Measurements from ENCODE around the gene MEGF11.

MEGF11 gene

GRCh38 chr15:66039117-66039871, 214.3 kb downstream of the MEGF11 start:
- peaks cover 68% of the 10 kb centered on the region for H3K27me3 Mint-ChIP-seq
- CTCF ChIA-PET, result no interaction called here

GRCh38 chr15:66038387-66039116, 215.0 kb downstream of the MEGF11 start:
- no peaks in the 10 kb centered on the region for H3K36me3 Mint-ChIP-seq
- peaks cover 68% of the 10 kb centered on the region for H3K27me3 Mint-ChIP-seq
- no peak overlapping the region for H3K27ac Mint-ChIP-seq
- no peak for DNase-seq
- H3K4me3 Mint-ChIP-seq, result no peak overlapping the region
- CTCF ChIA-PET, result no interaction called here
- no peaks in the 10 kb centered on the region for H3K4me1 Mint-ChIP-seq
- no peaks in the 10 kb centered on the region for H3K9me3 Mint-ChIP-seq

More at GRCh38 chr15:66039117-66039871, 214.3 kb downstream of the MEGF11 start:
- no peak for DNase-seq
- H3K4me1 Mint-ChIP-seq, result no peaks in the 10 kb centered on the region
- no peaks in the 10 kb centered on the region for H3K36me3 Mint-ChIP-seq
- no peak overlapping the region for H3K4me3 Mint-ChIP-seq
- H3K9me3 Mint-ChIP-seq, result no peaks in the 10 kb centered on the region
- H3K27ac Mint-ChIP-seq, result no peak overlapping the region

- Mint-ChIP-seq H3K27me3 (peaks cover 52% of the 10 kb centered on the region), H3K4me3 (no peak overlapping the region), H3K9me3 (no peaks in the 10 kb centered on the region), H3K27ac (no peak overlapping the region), H3K4me1 (no peaks in the 10 kb centered on the region), H3K36me3 (no peaks in the 10 kb centered on the region)
- CTCF ChIA-PET, result no interaction called here
- DNase-seq, result no peak
Measured at GRCh38 chr15:66036859-66037258, 216.7 kb downstream of the MEGF11 start.

GRCh38 chr15:66035901-66036300, 217.6 kb downstream of the MEGF11 start:
- no peak for DNase-seq
- Mint-ChIP-seq H3K36me3 (no peaks in the 10 kb centered on the region), H3K27ac (no peak overlapping the region), H3K4me3 (no peak overlapping the region), H3K27me3 (peaks cover 51% of the 10 kb centered on the region), H3K9me3 (no peaks in the 10 kb centered on the region), H3K4me1 (no peaks in the 10 kb centered on the region)
- CTCF ChIA-PET, result no interaction called here

GRCh38 chr15:66033143-66033542, 220.4 kb downstream of the MEGF11 start:
- Mint-ChIP-seq H3K27ac (no peak overlapping the region), H3K36me3 (no peaks in the 10 kb centered on the region), H3K9me3 (no peaks in the 10 kb centered on the region), H3K4me3 (no peak overlapping the region), H3K4me1 (no peaks in the 10 kb centered on the region), H3K27me3 (peaks cover 30% of the 10 kb centered on the region)
- CTCF ChIA-PET, result no interaction called here
- no peak for DNase-seq

GRCh38 chr15:66032006-66032405, 221.5 kb downstream of the MEGF11 start:
- Mint-ChIP-seq H3K4me1 (no peaks in the 10 kb centered on the region), H3K4me3 (no peak overlapping the region), H3K27me3 (peaks cover 33% of the 10 kb centered on the region), H3K9me3 (no peaks in the 10 kb centered on the region), H3K27ac (no peak overlapping the region), H3K36me3 (no peaks in the 10 kb centered on the region)
- CTCF ChIA-PET, result no interaction called here
- DNase-seq, result no peak

- Mint-ChIP-seq H3K27me3 (peaks cover 30% of the 10 kb centered on the region), H3K4me3 (no peak overlapping the region), H3K27ac (no peak overlapping the region), H3K9me3 (no peaks in the 10 kb centered on the region), H3K36me3 (no peaks in the 10 kb centered on the region), H3K4me1 (no peaks in the 10 kb centered on the region)
- DNase-seq, result no peak
- CTCF ChIA-PET, result no interaction called here
Measured at GRCh38 chr15:66030650-66031049, 222.9 kb downstream of the MEGF11 start.

GRCh38 chr15:66029650-66030049, 223.9 kb downstream of the MEGF11 start:
- CTCF ChIA-PET, result no interaction called here

GRCh38 chr15:66027268-66027805, 226.2 kb downstream of the MEGF11 start:
- Mint-ChIP-seq H3K36me3 (no peaks in the 10 kb centered on the region), H3K9me3 (no peaks in the 10 kb centered on the region), H3K27ac (no peak overlapping the region), H3K4me3 (no peak overlapping the region), H3K4me1 (no peaks in the 10 kb centered on the region), H3K27me3 (peaks cover 51% of the 10 kb centered on the region)
- CTCF ChIA-PET, result no interaction called here
- DNase-seq, result no peak

More at GRCh38 chr15:66029650-66030049, 223.9 kb downstream of the MEGF11 start:
- Mint-ChIP-seq H3K9me3 (no peaks in the 10 kb centered on the region), H3K4me3 (no peak overlapping the region), H3K36me3 (no peaks in the 10 kb centered on the region), H3K27ac (no peak overlapping the region), H3K27me3 (peaks cover 36% of the 10 kb centered on the region), H3K4me1 (no peaks in the 10 kb centered on the region)
- no peak for DNase-seq

- no peak for DNase-seq
- H3K4me1 Mint-ChIP-seq, result no peaks in the 10 kb centered on the region
- no peak overlapping the region for H3K4me3 Mint-ChIP-seq
- H3K36me3 Mint-ChIP-seq, result no peaks in the 10 kb centered on the region
- no peak overlapping the region for H3K27ac Mint-ChIP-seq
- CTCF ChIA-PET, result no interaction called here
- peaks cover 47% of the 10 kb centered on the region for H3K27me3 Mint-ChIP-seq
- H3K9me3 Mint-ChIP-seq, result no peaks in the 10 kb centered on the region
Measured at GRCh38 chr15:66025972-66026371, 227.6 kb downstream of the MEGF11 start.

GRCh38 chr15:66025015-66025452, 228.5 kb downstream of the MEGF11 start:
- H3K36me3 Mint-ChIP-seq, result no peaks in the 10 kb centered on the region
- CTCF ChIA-PET, result no interaction called here
- no peaks in the 10 kb centered on the region for H3K9me3 Mint-ChIP-seq
- no peak overlapping the region for H3K27ac Mint-ChIP-seq
- H3K4me3 Mint-ChIP-seq, result no peak overlapping the region
- peaks cover 49% of the 10 kb centered on the region for H3K27me3 Mint-ChIP-seq
- H3K4me1 Mint-ChIP-seq, result no peaks in the 10 kb centered on the region
- no peak for DNase-seq

- CTCF ChIA-PET, result no interaction called here
- no peak overlapping the region for H3K4me3 Mint-ChIP-seq
- no peaks in the 10 kb centered on the region for H3K9me3 Mint-ChIP-seq
- no peak overlapping the region for H3K27ac Mint-ChIP-seq
- DNase-seq, result no peak
- H3K27me3 Mint-ChIP-seq, result peaks cover 54% of the 10 kb centered on the region
- H3K4me1 Mint-ChIP-seq, result no peaks in the 10 kb centered on the region
- H3K36me3 Mint-ChIP-seq, result no peaks in the 10 kb centered on the region
Measured at GRCh38 chr15:66024116-66024515, 229.4 kb downstream of the MEGF11 start.

GRCh38 chr15:66023311-66023972, 230.1 kb downstream of the MEGF11 start:
- Mint-ChIP-seq H3K4me3 (no peak overlapping the region), H3K27ac (no peak overlapping the region), H3K36me3 (no peaks in the 10 kb centered on the region), H3K4me1 (no peaks in the 10 kb centered on the region), H3K27me3 (peaks cover 57% of the 10 kb centered on the region), H3K9me3 (no peaks in the 10 kb centered on the region)
- CTCF ChIA-PET, result no interaction called here
- no peak for DNase-seq

GRCh38 chr15:66022163-66022525, 231.4 kb downstream of the MEGF11 start:
- H3K4me3 Mint-ChIP-seq, result no peak overlapping the region
- H3K27ac Mint-ChIP-seq, result no peak overlapping the region
- H3K4me1 Mint-ChIP-seq, result no peaks in the 10 kb centered on the region
- no peak for DNase-seq
- CTCF ChIA-PET, result no interaction called here
- H3K9me3 Mint-ChIP-seq, result no peaks in the 10 kb centered on the region
- H3K36me3 Mint-ChIP-seq, result no peaks in the 10 kb centered on the region
- peaks cover 56% of the 10 kb centered on the region for H3K27me3 Mint-ChIP-seq
